Lower leg skin (tissue), 3 donors: ENCODE results near the gene KRTAP5-7.

Experiments
- CTCF ChIP-seq, 3 donors: fragments of 450-650 bp; IDR thresholded peaks; one replicate each; pipeline ENCODE4 v1.5.1; 2016; ENCODE audit warnings: antibody characterized with exemption in 3 of 3, mild to moderate bottlenecking in 3 of 3, moderate library complexity in 2 of 3
- POLR2A ChIP-seq, 2 donors: fragments of 450-650 bp; IDR thresholded peaks; one replicate each; pipeline ENCODE4 v1.6.1; 2016 to 2017; ENCODE audit warnings: antibody characterized with exemption in 2 of 2, mild to moderate bottlenecking in 1 of 2, moderate library complexity in 1 of 2

GRCh38 chr11:71488681-71489270 is 38.3 kb upstream of the KRTAP5-7 start:
- TF ChIP-seq POLR2A (IDR thresholded peaks at IDR 0.05) = no peak
- TF ChIP-seq CTCF (IDR thresholded peaks at IDR 0.05) = no peak
